Stomach (tissue), 9 donors: ENCODE measurements around the gene DOCK2. TPM values are rescaled to one million over a fixed set of nuclear protein-coding genes. Genes with fewer than 3 reads are reported as not detected.

Experiments
- DNase-seq, 2 donors: peaks; one replicate each; pipeline versions ENCODE4 v3.0.0 to v3.0.0-alpha.2; 2013 to 2019
- H3K27ac ChIP-seq, 5 donors: fragments of 200-600 bp in 4 of 5; sonication (generic) in 4 of 5; one replicate each; pipeline ENCODE4 v1.5.1; 2013 to 2019; ENCODE audit warnings: mild to moderate bottlenecking in 1 of 5, moderate library complexity in 1 of 5
- H3K27me3 ChIP-seq, 3 donors: fragments of 200-600 bp; sonication (generic); one replicate each; pipeline ENCODE4 v1.5.1; 2017 to 2019; ENCODE audit warnings: mixed run types in 1 of 3
- H3K36me3 ChIP-seq, 4 donors: fragments of 200-600 bp; sonication (generic); 1 replicate in 3 of 4; 2 replicates in 1 of 4; pipeline ENCODE4 v1.5.1; 2016 to 2019
- H3K4me1 ChIP-seq, 4 donors: fragments of 200-600 bp; sonication (generic); one replicate each; pipeline ENCODE4 v1.5.1; 2016 to 2019
- H3K4me3 ChIP-seq, 4 donors: fragments of 200-600 bp; sonication (generic) in 3 of 4; one replicate each; pipeline ENCODE4 v1.5.1; 2016 to 2019; ENCODE audit warnings: mild to moderate bottlenecking in 1 of 4
- H3K9me3 ChIP-seq, 4 donors: fragments of 200-600 bp; sonication (generic); one replicate each; pipeline ENCODE4 v1.5.1; 2016 to 2019
- EP300 ChIP-seq: sonication (generic); formaldehyde crosslinking; IDR thresholded peaks from one replicate; pipeline ENCODE4 v1.6.1; 2017; ENCODE audit warnings: antibody characterized with exemption
- POLR2A ChIP-seq, 4 donors: fragments of 450-650 bp; IDR thresholded peaks; one replicate each; pipeline ENCODE4 v1.6.1; 2016; ENCODE audit warnings: antibody characterized with exemption in 4 of 4, control low read depth in 2 of 4, mild to moderate bottlenecking in 1 of 4, moderate library complexity in 1 of 4
- POLR2AphosphoS5 ChIP-seq, 3 donors: sonication (generic); formaldehyde crosslinking; IDR thresholded peaks; one replicate each; pipeline ENCODE4 v1.6.1; 2016; ENCODE audit warnings: antibody characterized with exemption in 3 of 3
- WGBS, 5 donors: extraction: QIAGEN DNeasy Blood & Tissue Kit in 3 of 5; methylation state at CpG; one replicate each; pipeline versions ENCODE4 v1.1.5 to v1.1.7; 2013 to 2018; 5-methylcytosine and 5-hydroxymethylcytosine counted together
- intact Hi-C: fragments of 100-400 bp; cut with DNase I; formaldehyde crosslinking; loops from one replicate; pipeline ENCODE4 v1.15.1; 2023; ENCODE audit warnings: low total_unique reads
- polyA plus RNA-seq, 3 donors: library from polyadenylated mRNA; stranded (reverse); fragments of 200-250 nt; gene quantifications; one replicate each; pipeline ENCODE4 v1.2.3, GENCODE V29; 2013
- total RNA-seq, 5 donors: library from RNA; depleted of rRNA; stranded (reverse); fragments of >200 nt; gene quantifications; one replicate each; pipeline versions ENCODE4 v1.1.0 to v1.2.3, GENCODE V29; 2014 to 2016
- TF ChIP-seq, protein P1 (sequence below), 7 experiments: fragments of 450-650 bp in 4 of 7; fragments of 200-600 bp in 3 of 7; sonication (generic) in 3 of 7; IDR thresholded peaks; one replicate each; pipeline ENCODE4 v1.5.1; 2016 to 2019; ENCODE audit warnings: antibody characterized with exemption in 7 of 7, control low read depth in 2 of 7, mild to moderate bottlenecking in 1 of 7
- donor health status: healthy with polysubstance abuse.
- donor health status: Bipolar disorder and iron deficiency.
- donor health status: healthy.

Gene DOCK2
- total and polyA plus RNA-seq, 8 donors = 2.1 to 50.2 (median 8.5) TPM

DNA sequence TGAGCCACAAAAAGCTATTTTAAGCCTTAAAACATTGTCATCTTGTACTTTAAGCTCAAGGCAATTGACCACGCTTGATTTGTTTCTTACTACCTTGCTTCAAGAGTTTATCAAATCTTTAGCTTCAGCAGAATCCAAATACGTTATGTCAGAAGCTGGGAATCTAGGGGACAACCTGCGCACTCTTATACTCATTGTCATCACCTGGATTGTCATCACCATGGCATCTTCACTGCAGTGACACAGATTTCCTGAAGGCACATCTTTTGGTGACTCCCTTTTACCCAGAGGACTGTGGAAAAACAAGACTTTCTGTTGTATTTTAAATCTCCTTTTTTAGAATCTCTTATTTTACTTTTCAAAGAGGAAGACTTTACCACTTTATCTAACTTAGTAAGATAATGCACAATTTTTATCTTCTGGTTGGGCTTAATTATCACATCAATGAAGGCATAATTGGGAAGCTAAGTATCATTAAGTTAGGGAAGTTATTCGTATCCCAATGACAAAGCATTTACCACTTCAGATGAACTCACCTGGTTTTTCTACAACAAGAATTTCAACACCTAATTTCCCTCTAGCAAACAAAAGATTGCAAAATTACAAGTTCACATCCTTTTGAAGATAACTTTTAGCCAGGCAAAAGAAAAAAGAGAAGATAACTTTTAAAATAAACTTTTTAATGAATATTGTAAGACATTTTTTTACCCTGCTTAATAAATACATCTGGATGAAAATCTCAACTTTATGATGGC is 162.0 kb downstream of the DOCK2 start:
- Histone ChIP-seq H3K27me3 (peaks cover 0 to 10% (median 0%) of the 10 kb centered on the region in 3 donors), H3K27ac (no peak overlapping the region), H3K4me3 (no peak overlapping the region), H3K36me3 (no peaks in the 10 kb centered on the region), H3K4me1 (no peaks in the 10 kb centered on the region), H3K9me3 (no peaks in the 10 kb centered on the region)
- no peak for DNase-seq
- TF ChIP-seq POLR2A (IDR thresholded peaks at IDR 0.05) (no peak), EP300 (no peak), POLR2AphosphoS5 (IDR thresholded peaks at IDR 0.05) (no peak)
- intact Hi-C loops = no loop called here
- 79 to 84% (median 82%) methylated on average over 4 of the region's 4 CpGs for WGBS, 5 donors

DNA sequence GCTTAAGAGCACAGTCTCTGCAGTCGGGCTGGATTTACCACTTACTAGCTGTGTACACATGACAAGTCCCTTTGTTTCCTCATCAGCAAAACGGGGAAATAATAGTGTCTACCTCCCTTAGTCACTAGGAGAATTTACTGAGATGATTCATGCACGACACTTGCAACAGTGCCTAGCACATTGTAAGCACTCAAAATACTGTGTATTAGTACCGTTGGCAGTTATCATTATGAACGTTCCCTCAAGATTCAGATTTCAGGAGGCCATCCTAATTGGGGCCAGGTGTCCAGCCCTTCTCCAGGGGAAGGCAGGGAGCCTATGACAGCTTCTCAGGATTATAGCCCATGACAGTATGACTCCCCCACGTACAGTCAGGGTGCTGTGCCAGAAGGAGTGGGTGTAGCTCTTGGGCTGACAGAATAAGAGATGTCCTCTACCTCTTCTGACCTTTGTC is 164.3 kb downstream of the DOCK2 start:
- no peak overlapping the region for H3K27ac ChIP-seq
- intact Hi-C loops = no loop called here
- no peaks in the 10 kb centered on the region for H3K9me3 ChIP-seq
- no peaks in the 10 kb centered on the region for H3K4me1 ChIP-seq
- peaks cover 0 to 19% (median 0%) of the 10 kb centered on the region in 3 donors for H3K27me3 ChIP-seq
- H3K4me3 ChIP-seq = no peak overlapping the region
- no peaks in the 10 kb centered on the region for H3K36me3 ChIP-seq
- 43 to 58% (median 53%) methylated on average over 6 of the region's 6 CpGs for WGBS, 5 donors
- no peak for TF ChIP-seq POLR2A (IDR thresholded peaks at IDR 0.05)
- TF ChIP-seq, protein P1, sequence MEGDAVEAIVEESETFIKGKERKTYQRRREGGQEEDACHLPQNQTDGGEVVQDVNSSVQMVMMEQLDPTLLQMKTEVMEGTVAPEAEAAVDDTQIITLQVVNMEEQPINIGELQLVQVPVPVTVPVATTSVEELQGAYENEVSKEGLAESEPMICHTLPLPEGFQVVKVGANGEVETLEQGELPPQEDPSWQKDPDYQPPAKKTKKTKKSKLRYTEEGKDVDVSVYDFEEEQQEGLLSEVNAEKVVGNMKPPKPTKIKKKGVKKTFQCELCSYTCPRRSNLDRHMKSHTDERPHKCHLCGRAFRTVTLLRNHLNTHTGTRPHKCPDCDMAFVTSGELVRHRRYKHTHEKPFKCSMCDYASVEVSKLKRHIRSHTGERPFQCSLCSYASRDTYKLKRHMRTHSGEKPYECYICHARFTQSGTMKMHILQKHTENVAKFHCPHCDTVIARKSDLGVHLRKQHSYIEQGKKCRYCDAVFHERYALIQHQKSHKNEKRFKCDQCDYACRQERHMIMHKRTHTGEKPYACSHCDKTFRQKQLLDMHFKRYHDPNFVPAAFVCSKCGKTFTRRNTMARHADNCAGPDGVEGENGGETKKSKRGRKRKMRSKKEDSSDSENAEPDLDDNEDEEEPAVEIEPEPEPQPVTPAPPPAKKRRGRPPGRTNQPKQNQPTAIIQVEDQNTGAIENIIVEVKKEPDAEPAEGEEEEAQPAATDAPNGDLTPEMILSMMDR (IDR thresholded peaks at IDR 0.05) = no peak
- no peak for TF ChIP-seq EP300
- TF ChIP-seq POLR2AphosphoS5 (IDR thresholded peaks at IDR 0.05) = no peak
- DNase-seq = no peak

DNA sequence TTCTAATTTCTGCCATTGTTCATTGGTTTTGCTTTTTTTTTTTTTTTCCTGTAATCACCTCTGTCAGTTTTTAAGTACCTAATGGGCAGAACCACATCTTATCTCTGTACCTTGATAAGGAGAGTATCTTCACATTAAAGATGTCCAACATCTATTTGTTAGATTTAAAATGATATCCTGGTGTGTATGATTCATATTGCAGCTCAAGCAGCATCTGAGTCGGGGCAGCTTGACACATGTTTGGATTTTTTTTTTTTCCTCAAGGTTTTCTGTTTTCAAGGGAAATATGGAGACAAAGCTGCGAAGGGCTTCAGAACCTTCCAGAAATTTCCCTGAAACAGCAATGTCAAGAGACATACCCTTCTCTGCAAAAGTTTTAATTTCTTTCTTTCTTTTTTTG is 164.7 kb downstream of the DOCK2 start:
- no peak for DNase-seq
- H3K27ac ChIP-seq = no peak overlapping the region
- WGBS, 5 donors = 78 to 89% (median 83%) methylated on average over 2 of the region's 2 CpGs
- H3K9me3 ChIP-seq = no peaks in the 10 kb centered on the region
- peaks cover 0 to 23% (median 0%) of the 10 kb centered on the region in 3 donors for H3K27me3 ChIP-seq
- H3K4me3 ChIP-seq = no peak overlapping the region
- H3K4me1 ChIP-seq = no peaks in the 10 kb centered on the region
- no peaks in the 10 kb centered on the region for H3K36me3 ChIP-seq
- intact Hi-C loops = no loop called here
- no peak for TF ChIP-seq POLR2A (IDR thresholded peaks at IDR 0.05)
- TF ChIP-seq, protein P1 (IDR thresholded peaks at IDR 0.05) = no peak
- TF ChIP-seq EP300 = no peak
- TF ChIP-seq POLR2AphosphoS5 (IDR thresholded peaks at IDR 0.05) = no peak

DNA sequence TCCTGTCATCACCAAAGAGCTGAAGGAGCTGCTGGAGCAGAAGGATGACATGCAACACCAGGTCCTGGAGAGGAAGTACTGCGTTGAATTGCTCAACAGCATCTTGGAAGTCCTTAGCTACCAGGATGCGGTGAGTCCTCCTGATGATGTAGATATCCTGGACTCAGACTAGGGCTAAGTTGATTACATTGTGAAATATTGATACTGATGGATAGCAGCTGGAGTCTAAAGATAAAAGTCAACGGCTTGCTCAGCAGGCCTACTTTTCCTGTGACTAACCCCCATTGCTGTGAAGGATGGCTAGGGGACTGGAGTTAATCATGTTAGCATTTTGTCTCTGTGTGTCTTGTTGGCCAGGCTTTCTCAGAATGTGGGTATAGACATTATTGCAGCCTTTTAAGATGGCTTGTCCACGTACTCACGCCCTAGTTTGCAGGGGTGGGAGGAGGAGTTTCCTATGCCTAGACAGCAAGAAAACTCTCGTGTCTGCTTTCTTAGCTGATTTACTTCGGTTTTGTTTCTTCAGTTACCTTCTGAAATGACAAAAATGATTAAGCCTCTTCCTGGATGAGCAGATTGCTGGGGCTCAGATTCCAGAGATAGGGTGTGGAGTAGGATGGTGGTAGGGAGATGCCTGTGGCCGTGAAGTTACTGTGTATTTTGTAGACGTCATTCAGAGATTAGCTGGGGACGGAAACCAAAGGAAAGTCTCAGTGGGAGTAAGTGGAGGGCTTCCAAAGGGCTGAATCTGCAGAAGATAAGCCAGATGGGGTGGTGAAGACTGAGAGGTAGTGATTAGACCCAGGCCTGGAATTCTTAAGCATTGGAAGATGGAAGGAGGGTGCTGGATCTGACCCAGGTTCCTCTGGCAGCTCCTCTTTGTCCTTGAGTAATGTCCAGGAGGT is 166.3 kb downstream of the DOCK2 start:
- no peaks in the 10 kb centered on the region for H3K4me1 ChIP-seq
- H3K27ac ChIP-seq = peak overlapping the region in 3 of 5 donors; percentile 32 to 43 (median 35)
- no peaks in the 10 kb centered on the region for H3K9me3 ChIP-seq
- WGBS, 5 donors = 40 to 51% (median 46%) methylated on average over 10 of the region's 10 CpGs
- TF ChIP-seq, protein P1 (IDR thresholded peaks at IDR 0.05) = no peak
- TF ChIP-seq POLR2A (IDR thresholded peaks at IDR 0.05) (no peak), POLR2AphosphoS5 (IDR thresholded peaks at IDR 0.05) (peak in 2 of 3 donors; percentile 35 to 67), EP300 (no peak)
- no peak overlapping the region for H3K4me3 ChIP-seq
- peaks cover 0 to 24% (median 0%) of the 10 kb centered on the region in 3 donors for H3K27me3 ChIP-seq
- intact Hi-C loops = no loop called here
- H3K36me3 ChIP-seq = no peaks in the 10 kb centered on the region
- peak in 1 of 2 donors; percentile 51 for DNase-seq
